HG03039 (cell line): Measurements from ENCODE around the gene SPOCK1.

Experiments used
- ATAC-seq: cut with Tn5 transposase; IDR thresholded peaks from one replicate; pipeline ENCODE4 v1.9.1; 2021; ENCODE audit warnings: mild to moderate bottlenecking, moderate library complexity; ENCODE audit not compliant: unreplicated experiment

Gene SPOCK1

DNA sequence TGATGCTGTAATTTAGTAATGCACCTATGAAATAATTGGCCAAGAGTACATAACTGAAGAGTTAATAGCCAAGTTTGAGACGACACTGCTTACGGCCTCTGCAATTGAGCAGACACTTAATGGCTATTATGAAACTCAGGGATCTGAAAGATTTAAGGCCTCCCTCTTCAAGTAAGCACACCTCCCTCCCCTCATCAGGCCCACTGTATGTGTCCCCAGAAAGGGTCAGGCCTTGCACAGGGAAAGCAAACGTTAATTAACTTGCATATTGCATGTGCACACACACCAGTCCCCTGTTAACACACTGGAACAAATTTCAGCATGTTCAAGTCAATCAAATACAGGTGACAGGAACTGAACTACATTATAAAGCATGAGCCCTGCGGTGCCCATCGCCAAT lies 163.6 kb downstream of the SPOCK1 start:
- no peak for ATAC-seq

DNA sequence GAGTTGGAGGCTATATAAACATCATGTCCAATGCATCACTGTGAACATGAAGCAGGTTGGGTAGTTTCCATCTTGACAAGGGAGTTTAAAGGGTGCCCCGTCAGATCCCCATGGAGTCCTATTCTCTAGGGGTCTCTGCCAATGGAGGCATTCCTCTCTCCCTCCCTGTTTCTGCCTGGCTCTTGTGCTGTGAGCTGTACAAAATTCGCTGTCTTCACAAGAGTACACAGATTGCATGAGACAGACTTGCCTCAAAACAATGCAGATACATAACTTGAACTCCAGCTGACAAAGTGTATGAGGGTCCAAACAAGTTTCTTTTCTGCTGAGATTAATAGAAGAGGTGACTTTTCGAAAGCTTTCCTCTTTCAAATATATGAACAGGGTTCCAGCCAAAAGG lies 165.2 kb downstream of the SPOCK1 start:
- no peak for ATAC-seq

DNA sequence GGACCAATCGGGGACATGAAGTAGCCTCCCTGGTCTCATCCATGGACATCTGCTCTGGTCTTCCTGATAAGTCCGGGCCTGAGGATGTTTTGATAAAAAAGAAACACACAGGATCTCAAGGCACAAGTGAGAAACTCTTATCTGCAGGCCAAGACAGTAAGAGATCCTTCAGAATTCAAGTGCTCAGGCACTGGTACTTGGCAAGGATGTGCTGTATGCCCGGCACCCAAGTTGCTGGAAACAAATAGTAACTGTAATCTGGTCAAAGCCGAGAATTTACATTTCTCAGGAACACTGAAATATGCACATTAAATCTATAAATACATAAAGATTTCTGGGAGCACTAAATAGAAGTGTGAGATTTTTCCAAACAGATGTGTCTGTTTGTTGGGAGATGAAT lies 165.7 kb downstream of the SPOCK1 start:
- ATAC-seq, result no peak

DNA sequence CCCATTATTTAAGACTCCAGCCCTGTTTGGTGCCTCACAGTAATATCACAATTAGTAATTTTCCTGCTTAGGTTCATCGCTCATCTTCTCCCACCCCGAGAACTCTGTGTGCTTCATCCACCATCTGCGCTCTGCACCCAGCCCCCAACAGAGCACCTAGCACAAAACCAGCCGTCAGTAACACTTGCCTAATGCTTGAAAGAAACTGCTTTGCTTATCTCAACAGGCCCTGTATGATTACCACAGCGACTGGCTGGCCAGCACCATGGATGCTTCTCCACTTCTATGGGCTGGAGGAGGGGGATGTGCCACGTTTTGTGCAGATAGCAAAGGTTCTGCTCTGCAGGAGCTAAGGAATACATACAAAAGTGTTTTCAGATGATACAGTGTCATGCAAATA lies 166.8 kb downstream of the SPOCK1 start:
- ATAC-seq, result no peak

DNA sequence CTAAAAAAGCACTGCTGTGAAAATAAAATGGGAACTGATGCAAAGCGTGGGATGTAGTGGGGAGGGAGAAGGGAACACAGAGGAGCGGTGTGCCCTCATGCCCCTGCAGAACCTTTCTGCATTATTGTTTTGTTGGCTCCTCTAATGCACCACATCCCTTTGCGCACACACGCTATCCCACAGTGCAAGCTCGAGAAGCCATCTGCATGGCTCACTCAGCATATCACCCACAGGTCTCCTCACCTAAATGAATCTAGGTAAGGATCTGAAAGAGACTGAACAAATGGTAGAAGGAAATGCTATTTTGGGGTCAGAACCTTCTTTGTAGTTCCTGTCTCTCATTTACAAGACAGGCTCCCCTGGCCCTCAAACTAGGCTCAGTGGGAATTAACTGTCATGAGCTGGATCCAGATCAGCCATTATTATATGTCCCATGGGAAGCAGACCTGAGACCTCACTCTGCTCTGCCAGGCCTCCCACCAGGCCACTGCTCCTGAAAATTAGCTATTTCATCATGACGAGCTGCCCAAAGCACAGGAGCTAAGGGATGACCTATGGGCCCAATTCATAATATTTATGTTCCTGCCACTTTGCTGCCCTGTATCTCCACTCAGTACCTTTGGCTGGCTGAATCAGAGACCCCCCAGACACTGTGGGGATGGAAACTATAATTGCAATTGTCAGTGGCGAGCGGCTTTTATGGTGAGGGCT lies 169.4 kb downstream of the SPOCK1 start:
- ATAC-seq, result no peak

DNA sequence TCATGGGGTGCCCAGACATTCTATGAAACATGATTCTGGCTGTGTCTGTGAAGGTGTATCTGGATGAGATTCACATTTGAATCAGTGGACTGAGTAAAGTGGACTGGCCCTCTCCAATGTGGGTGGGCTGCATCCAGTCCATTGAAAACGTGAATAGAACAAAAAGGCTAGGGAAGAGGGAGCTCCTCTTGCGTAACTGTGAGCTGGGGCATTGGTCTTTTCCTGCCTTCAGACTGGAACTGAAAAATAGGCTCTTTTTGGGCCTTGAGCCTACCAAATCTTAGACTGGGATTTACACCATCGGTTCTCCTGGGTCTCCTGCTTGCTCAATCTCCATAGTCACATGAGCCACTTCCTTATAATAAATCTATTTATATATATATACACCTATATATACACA lies 170.1 kb downstream of the SPOCK1 start:
- ATAC-seq, result no peak

DNA sequence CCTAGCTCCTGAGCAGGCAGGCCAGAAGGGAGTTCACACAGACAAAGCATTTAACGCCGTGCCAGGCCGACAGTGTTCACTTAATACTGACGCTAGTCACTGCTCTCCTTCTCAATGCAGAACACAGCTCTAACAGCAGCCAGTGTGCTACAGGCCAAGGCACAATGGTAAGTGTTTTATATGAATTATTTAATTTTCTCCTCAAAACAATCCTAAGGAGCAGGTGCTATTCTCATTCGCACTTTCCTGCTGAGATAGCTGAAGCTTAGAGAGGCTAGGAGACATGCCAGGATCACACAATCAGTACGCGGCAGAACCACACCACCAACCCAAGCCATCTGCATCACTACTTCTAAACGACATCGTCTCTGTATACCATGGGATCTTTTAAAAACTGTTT lies 170.7 kb downstream of the SPOCK1 start:
- no peak for ATAC-seq

DNA sequence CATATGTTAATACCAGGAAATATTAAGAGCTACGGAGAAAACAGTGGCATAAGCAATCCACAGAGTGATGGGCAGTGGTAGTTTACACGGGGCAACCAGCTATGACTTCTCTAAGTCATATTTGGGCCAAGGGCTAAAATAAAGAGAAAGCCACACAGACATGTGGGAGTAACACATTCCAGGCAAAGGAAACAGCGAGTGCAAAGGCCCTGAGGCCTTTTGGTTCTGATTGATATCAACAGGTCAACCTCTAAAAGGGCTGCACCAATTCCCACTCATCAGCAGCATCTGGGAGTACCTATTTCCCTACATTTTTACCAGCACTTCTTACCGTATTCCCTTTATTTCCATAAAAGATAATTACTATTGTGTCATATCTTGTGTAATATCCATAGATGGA lies 173.4 kb downstream of the SPOCK1 start:
- no peak for ATAC-seq

DNA sequence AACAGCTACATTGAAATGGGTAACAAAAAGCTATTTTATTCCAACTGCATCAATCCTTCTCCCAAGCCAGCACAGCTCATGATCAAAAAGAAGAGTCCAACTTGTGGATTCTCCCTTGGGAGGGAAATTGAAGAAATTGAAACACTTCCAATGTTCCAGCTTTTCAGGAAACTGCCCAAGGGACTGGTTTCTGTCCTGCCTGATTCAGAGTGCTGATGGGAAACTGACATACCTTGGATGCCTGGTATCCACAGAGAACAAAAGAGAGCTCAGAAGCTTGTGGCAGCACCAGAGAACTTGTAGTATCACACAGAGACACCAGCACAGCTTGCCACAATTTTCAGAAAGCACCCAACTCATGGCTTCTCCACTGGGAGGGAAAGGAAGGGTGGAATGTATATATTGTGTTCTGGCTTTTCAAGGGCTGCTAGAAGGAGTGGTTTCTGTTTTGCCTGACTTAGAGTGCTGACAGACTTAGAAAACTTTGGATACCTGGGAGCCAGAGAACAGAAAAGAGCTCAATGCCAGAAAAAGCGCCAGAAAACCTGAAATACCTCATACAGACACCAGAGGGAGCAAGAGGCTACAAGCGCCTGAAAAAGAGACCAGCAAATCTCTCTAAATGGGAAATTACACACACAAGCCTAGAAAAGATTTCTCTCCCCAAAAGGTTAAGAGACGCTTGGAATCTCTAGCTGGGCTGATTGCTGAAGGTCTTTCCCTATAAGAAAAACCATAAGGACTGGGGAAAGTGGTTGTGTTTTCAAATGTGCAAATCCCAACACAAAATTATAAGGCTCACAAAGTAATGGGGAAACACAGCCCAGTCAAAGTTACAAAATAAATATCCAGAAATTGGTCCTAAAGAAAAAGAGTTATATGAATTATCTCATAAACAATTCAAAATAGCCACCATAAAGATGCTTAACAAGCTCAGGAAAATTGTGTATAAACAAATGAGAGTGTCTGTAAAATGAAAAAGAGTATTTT lies 178.8 kb downstream of the SPOCK1 start:
- ATAC-seq, result peak; percentile 59

DNA sequence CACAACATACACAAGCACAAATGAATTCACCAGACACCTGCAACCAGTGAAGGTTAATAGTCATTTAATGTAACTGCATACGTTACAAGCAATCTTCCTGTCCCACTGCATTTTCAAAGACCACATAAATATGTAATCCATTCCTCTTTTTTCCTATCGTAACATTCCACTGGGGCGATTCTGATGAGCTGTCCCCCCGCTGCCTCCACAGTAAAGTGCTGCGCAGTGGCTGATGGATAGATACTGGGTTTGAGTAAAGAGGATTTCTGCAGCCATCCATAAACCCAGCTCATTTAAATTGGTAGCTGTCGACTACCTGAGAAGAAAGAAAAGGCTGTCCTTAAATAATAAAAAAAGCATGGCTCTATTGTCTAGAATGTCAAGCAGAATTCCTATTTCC lies 181.1 kb downstream of the SPOCK1 start:
- no peak for ATAC-seq

DNA sequence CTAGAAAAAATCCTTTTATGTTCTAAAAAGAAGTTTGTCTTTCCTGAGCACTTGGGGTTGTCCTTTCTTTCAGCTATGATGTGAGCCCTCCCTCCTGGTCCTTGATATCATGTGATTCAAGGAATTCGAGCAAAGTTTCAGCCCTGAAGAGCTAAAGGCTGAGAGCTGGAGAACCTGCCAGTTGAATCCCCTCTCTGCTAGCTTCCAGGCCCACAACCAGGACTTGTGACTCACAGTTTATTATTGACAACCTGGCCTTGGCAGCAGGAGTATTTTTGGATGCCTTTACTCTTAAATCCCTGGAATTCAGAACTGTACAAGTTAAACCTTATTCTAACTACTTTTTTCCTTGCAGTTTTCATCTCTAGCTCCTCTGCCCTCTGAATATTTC lies 182.8 kb downstream of the SPOCK1 start:
- no peak for ATAC-seq

DNA sequence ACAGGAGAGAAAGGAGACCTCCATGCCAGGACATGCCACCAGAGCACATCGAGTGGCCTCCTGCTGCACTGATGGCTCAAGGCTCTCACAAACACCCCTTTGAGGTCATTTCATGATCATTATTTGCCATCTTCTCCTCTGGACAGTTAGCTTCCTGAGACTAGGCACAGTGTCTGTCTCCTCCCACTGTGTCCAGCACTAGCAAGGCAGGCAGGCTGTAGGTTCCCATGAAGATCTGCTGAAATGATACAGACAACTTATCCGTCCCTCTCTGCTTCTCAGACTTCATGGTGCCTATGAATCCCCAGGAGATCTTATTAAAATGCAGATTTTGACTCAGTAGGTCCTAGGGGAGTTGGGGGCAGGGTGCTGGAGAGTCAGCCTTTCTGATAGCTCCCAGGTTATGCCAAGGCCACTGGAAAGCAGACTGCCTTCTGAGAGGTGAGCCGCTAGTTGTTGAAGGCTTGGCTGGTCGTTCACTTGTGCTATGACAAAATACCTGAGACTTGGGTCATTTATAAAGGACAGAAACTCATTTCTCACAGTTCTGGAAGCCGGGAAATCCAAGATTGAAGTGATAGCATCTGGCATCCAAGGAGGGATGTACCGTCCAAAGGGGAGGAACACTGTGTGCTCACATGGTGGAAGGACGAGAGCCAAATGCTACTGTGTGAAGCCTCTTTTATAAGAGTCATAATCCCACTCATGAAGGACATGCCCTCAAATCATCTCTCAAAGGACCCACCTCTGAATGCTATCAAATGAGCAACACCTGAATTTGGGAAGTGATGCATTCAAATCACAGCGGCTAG lies 183.4 kb downstream of the SPOCK1 start:
- ATAC-seq, result no peak

DNA sequence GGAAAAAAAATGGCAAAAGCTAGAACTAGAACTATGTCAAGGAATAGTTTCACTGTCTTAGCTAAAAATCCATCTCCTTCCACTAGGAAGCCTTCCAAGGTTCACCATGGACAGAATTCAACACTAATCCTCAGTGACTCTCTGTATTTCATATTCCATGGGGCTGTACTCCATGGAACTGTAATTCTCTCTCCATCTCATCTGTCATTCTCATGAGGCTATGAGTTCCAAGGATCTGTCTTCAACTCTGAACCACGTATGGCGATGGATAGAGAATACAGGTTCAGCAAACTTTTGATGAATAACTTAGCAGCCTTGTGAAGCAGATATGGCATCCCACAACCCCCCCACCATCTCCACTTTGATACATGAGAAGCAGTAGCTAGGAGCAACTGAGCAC lies 184.0 kb downstream of the SPOCK1 start:
- ATAC-seq, result no peak

DNA sequence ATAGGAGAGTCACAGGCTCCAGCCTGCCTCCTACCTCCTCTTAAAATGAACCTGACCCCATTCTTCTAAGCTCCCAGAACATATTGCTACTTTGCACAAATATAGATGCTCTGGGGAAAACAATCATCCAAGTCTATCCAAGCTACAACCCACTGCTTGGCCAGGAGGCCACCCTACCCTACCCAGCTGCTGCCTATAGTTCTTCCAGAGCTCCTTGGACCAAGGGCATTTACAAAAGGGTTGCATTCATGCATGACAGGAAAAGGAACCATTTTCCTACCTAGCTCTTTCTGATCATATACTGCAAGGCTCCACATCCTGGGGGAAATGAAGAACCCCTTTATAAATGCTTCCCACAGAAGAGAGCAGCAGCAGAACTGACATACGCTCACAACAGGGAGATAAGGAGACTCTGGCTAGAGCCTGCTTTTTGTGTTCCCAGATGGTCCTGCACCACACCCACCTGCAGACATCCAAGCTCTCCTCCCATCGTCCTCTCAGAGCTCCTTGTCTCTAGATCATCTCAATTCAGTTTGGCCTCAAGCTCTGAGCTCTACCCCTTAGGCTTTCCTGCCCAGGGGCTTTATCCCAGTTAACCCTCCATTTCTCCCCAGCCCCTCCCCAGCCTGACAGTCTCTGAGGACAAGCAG lies 185.5 kb downstream of the SPOCK1 start:
- ATAC-seq, result no peak

DNA sequence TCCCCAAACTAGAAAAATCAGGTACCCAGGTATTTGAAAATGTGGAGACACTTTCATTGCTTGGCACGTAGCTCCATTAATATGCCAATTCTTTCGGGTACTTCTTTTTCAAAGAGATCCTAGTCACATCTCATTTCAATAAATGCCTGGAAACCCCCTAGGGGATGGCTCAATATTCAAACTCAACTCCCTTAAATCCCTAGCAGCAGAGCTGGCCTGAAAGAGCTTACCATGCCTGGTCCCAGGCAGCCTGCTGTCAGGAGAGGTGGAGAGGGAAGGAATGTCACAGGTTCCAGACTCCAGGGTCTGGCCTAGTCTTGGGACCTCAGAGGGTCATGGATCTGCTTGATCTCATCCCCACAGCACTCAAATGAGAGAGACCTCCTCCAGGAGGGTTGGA lies 187.1 kb downstream of the SPOCK1 start:
- ATAC-seq, result no peak

DNA sequence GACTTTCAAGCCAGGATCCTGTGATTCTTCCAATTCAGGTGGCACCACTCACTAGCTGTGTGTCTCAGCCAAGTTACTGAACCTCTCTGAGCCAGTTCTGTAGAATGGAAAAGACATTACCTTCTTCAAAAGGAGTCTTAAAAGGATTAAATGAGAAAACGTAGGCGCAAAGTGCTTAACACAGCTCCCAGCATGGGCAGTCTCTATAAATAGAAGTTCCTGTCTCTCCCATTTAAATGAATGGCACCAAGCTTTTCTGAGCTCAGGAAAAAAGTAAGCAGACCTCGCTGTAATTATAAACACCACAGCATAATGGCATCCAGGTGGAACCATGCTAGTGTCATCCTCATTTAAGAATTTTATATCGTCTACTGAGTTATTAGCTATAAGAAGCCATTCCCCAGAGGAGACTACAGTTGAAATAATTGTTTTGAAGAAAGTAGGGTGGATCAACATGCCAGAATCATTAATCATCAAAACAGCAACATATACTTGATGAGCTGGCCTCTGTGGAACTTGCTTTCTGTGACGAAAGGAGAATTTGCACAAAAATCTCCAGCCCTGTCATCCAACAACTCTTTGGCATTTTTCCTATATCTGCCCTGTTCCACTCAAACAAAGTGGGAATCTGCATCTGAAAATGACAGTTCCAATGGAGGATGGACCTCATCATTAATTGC lies 188.9 kb downstream of the SPOCK1 start:
- ATAC-seq, result no peak

DNA sequence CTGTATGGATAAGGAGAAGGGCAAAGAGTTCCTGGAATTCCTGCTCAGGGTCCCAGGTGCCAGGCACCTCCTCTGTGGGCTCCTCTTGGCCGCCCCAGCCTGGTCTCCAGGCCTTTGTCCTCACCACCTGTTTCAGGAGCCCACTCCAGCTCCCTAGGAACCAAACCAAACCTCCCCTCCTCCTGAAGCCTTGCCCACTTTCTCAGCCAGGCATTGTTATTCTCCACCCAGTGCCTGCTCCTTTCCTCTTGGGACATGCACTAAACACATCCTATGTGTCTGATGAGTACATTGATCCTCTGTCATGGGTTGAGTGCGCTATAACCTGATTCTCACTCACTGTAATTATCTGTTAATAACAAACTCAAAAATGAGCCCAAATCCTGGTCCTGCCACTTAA lies 189.8 kb downstream of the SPOCK1 start:
- no peak for ATAC-seq

DNA sequence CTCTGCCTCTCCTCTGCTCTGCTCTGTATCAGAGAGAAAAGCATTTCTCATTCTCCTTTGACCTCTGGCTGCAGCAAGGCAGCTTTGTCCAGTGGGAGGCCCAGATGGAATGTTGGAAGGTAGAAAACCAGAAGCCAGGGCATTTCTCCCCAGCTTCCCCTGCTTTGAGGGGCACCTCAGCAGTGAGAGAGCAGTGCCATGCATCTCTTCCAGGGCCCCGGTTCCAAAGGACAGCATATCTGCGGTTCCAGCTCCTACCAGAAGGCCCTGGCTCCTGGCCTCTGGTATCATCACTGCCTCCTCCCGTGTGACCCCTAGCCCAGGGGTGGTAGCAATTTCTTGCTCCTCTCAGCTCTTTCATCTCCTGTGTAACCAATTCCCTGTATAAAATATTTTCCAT lies 190.8 kb downstream of the SPOCK1 start:
- no peak for ATAC-seq

DNA sequence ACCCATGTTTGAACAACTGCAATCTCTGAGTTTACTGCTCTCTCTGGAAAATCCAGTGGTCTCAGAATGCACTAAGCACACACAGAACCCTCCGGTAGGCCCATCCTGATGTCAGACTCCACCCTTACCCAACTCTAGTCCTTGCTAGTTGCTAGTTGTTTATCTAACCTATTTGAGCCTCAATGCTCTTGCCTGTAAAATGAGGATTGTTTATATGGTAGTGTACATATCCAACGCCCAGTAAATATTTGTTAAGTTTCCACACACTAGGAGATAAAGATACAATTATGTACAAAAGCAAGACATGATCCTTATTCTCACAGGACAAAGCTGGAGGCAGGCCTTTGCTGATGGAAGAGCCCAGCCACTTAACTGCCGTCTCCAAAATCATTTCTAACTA lies 192.2 kb downstream of the SPOCK1 start:
- no peak for ATAC-seq

DNA sequence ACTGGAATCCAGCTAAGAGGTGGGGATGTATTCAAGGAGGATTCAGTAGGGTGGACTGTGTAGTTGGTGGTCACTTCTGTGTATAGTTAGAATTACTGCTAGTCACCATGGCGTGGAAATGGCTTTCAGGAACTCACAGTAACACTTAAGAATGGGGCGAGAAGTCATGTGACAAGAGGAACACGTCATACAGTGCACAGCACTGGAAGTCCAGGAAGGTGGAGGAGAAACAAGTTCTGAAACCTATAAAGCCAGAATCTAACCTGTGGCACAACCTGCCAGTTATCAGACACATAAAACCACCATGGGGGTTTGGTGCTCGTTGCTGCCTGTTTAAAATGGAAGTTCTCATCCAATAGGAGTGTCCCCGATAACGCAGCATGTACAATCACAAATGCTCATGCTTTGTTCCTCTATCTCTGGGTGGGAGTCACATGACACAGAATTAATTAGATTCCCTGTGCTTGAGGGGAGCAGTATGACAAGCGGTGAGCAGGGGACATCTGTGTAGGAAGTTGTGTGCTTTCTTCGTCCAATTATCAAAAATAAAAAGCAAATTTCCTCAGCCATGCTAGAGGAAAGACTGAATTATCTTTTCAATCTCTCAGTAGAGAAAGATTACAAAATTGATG lies 193.0 kb downstream of the SPOCK1 start:
- no peak for ATAC-seq
